Testis (tissue), 3 donors: ENCODE results near the gene MRLN. TPM values are rescaled to one million over a fixed set of nuclear protein-coding genes. Genes with fewer than 3 reads are reported as not detected.
"Not testable (repeated sequence)": the region's sequence is repeated elsewhere in the genome, so short reads cannot be mapped to it uniquely, and the experiment has no call there.

Experiments
- DNase-seq: peaks from one replicate; pipeline ENCODE4 v3.0.0-alpha.2; 2019
- H3K27ac ChIP-seq, 2 donors: fragments of 200-600 bp; sonication (generic); one replicate each; pipeline ENCODE4 v1.5.1; 2019
- H3K27me3 ChIP-seq: fragments of 200-600 bp; sonication (generic); one replicate; pipeline ENCODE4 v1.5.1; 2019
- H3K36me3 ChIP-seq: fragments of 200-600 bp; sonication (generic); one replicate; pipeline ENCODE4 v1.5.1; 2017; ENCODE audit warnings: low read depth; ENCODE audit errors: missing control alignments
- H3K4me1 ChIP-seq: fragments of 200-600 bp; sonication (generic); one replicate; pipeline ENCODE4 v1.5.1; 2019
- H3K4me3 ChIP-seq, 2 donors: fragments of 200-600 bp; sonication (generic); one replicate each; pipeline ENCODE4 v1.5.1; 2017 to 2019
- H3K9me3 ChIP-seq: fragments of 200-600 bp; sonication (generic); one replicate; pipeline ENCODE4 v1.5.1; 2017
- CTCF ChIP-seq, 3 experiments: fragments of 450-650 bp in 2 of 3; fragments of 200-600 bp in 1 of 3; sonication (generic) in 1 of 3; IDR thresholded peaks; one replicate each; pipeline ENCODE4 v1.5.1; 2016 to 2019; ENCODE audit warnings: antibody characterized with exemption in 3 of 3, mild to moderate bottlenecking in 2 of 3, moderate library complexity in 1 of 3
- POLR2A ChIP-seq: fragments of 450-650 bp; IDR thresholded peaks from one replicate; pipeline ENCODE4 v1.6.1; 2017; ENCODE audit warnings: antibody characterized with exemption, mild to moderate bottlenecking, moderate library complexity
- WGBS, 2 donors: methylation state at CpG; one replicate each; pipeline ENCODE4 v1.1.5; 2018; 5-methylcytosine and 5-hydroxymethylcytosine counted together
- intact Hi-C: fragments of 100-400 bp; cut with DNase I; formaldehyde crosslinking; loops from one replicate; pipeline ENCODE4 v1.15.1; 2023; ENCODE audit warnings: low total_unique reads
- polyA plus RNA-seq: library from polyadenylated mRNA; stranded (reverse); fragments of 350-450 nt; fragmentation: Illumina TruSeq; extraction: RNeasy Lipid Tissue Mini Kit (QIAGEN cat#74804); gene quantifications from one replicate; pipeline ENCODE4 v1.2.3, GENCODE V29; 2014; ENCODE audit warnings: low read depth, low replicate concordance; ENCODE audit not compliant: insufficient read depth
- total RNA-seq, 2 donors: library from RNA; depleted of rRNA; stranded (reverse); fragments of >200 nt; gene quantifications; one replicate each; pipeline ENCODE4 v1.2.3, GENCODE V29; 2016

Gene MRLN
- total and polyA plus RNA-seq, 3 donors from 2014 or later = 1.4 TPM; not detected in 2

- Histone ChIP-seq H3K27ac (no peak overlapping the region), H3K4me3 (no peak overlapping the region), H3K27me3 (no peaks in the 10 kb centered on the region), H3K9me3 (no peaks in the 10 kb centered on the region), H3K36me3 (no peaks in the 10 kb centered on the region), H3K4me1 (no peaks in the 10 kb centered on the region)
- 87 to 100% methylated on average over 1 of the region's 1 CpG for WGBS, 2 donors
- intact Hi-C loops = no loop called here
- TF ChIP-seq POLR2A = no peak
- no peak for DNase-seq
Measured at GRCh38 chr10:59736749-59737148, 16.5 kb downstream of the MRLN start.

- Histone ChIP-seq H3K9me3 (no peaks in the 10 kb centered on the region), H3K36me3 (no peaks in the 10 kb centered on the region), H3K4me3 (no peak overlapping the region), H3K27me3 (no peaks in the 10 kb centered on the region), H3K27ac (no peak overlapping the region), H3K4me1 (no peaks in the 10 kb centered on the region)
- TF ChIP-seq POLR2A (no peak), CTCF (IDR thresholded peaks at IDR 0.05) (no peak)
- WGBS, 2 donors = 78 to 79% methylated on average over 1 of the region's 1 CpG
- intact Hi-C loops = no loop called here
- DNase-seq = no peak
Measured at GRCh38 chr10:59735296-59735695, 18.0 kb downstream of the MRLN start.

GRCh38 chr10:59734014-59734462, 19.2 kb downstream of the MRLN start:
- H3K27me3 ChIP-seq = no peaks in the 10 kb centered on the region
- TF ChIP-seq POLR2A = no peak
- no peak for TF ChIP-seq CTCF (IDR thresholded peaks at IDR 0.05)
- H3K4me1 ChIP-seq = no peaks in the 10 kb centered on the region
- 64 to 77% methylated on average over 3 of the region's 3 CpGs for WGBS, 2 donors
- intact Hi-C loops = no loop called here
- H3K4me3 ChIP-seq = no peak overlapping the region
- no peaks in the 10 kb centered on the region for H3K9me3 ChIP-seq
- no peak for DNase-seq
- no peaks in the 10 kb centered on the region for H3K36me3 ChIP-seq
- H3K27ac ChIP-seq = no peak overlapping the region

GRCh38 chr10:59733321-59734013, 19.8 kb downstream of the MRLN start:
- DNase-seq, H3K27ac ChIP-seq, H3K4me1 ChIP-seq, H3K9me3 ChIP-seq, H3K4me3 ChIP-seq, H3K27me3 ChIP-seq, intact Hi-C loops, H3K36me3 ChIP-seq: not testable (repeated sequence)
- 96% methylated on average over 16 of the region's 16 CpGs for WGBS, 2 donors

- 93 to 97% methylated on average over 4 of the region's 4 CpGs for WGBS, 2 donors
- intact Hi-C loops = not testable (repeated sequence)
Measured at GRCh38 chr10:59732849-59733248, 20.4 kb downstream of the MRLN start.

GRCh38 chr10:59729167-59729566, 24.1 kb downstream of the MRLN start:
- H3K27me3 ChIP-seq, H3K4me1 ChIP-seq, DNase-seq, H3K36me3 ChIP-seq, H3K9me3 ChIP-seq, H3K4me3 ChIP-seq, intact Hi-C loops, H3K27ac ChIP-seq: not testable (repeated sequence)
- WGBS, 2 donors = 88 to 97% methylated on average over 4 of the region's 4 CpGs

More at GRCh38 chr10:59732849-59733248, 20.4 kb downstream of the MRLN start:
- H3K4me3 ChIP-seq, H3K27ac ChIP-seq, H3K4me1 ChIP-seq, H3K9me3 ChIP-seq, H3K27me3 ChIP-seq, H3K36me3 ChIP-seq, DNase-seq: not testable (repeated sequence)
